ENCODE data around the gene RNF44. TPM values are rescaled to one million over a fixed set of nuclear protein-coding genes. Genes with fewer than 3 reads are reported as not detected.

RNF44 gene
- total and polyA plus RNA-seq, 2 of the 4 experiments (the other 2 are of a cell fraction): 0.54 to 12.4 TPM

- POLR2A ChIA-PET (ENCODE audit: unreplicated experiment): interaction anchor here (0.5 kb wide), 1 partner anchor 420 kb away, joined by 5 read pairs; no protein-coding TSS in a partner anchor
- no peak for ATAC-seq (ENCODE audit: low read depth)
- Histone ChIP-seq H3K79me1 (ENCODE audit: low read depth in 1 of 2, low read length in 2 of 2) (no peaks in the 10 kb centered on the region; a peak in 1 of 4 replicates), H4K91ac (ENCODE audit: insufficient read depth, low read depth, low read length) (no peak overlapping the region), H3K56ac (ENCODE audit: extremely low read depth, insufficient read depth, low read length) (no peak overlapping the region), H2BK15ac (ENCODE audit: low read depth, low read length) (no peak overlapping the region), H2BK120ac (ENCODE audit: low read depth, low read length) (no peak overlapping the region), H3K4ac (ENCODE audit: low read depth, low read length) (no peak overlapping the region), H3K27ac (ENCODE audit: insufficient read depth, low read length) (no peak overlapping the region), H3K27me3 (ENCODE audit: control insufficient read depth, insufficient read depth, low read length) (peaks cover 5% of the 10 kb centered on the region; the same call in 1 of the 2 replicates), H2AK5ac (ENCODE audit: low read depth, low read length) (no peak overlapping the region), H4K8ac (ENCODE audit: low read depth in 2 of 2, low read length in 2 of 2) (no peak overlapping the region), H2AK9ac (replicated peaks; ENCODE audit: low read depth, low read length, poor library complexity) (no peak overlapping the region), H3K18ac (ENCODE audit: low read depth, low read length) (no peak overlapping the region), H3K4me1 (ENCODE audit: control insufficient read depth, insufficient read depth, low read length) (peaks cover 7% of the 10 kb centered on the region), H3K9me1 (ENCODE audit: insufficient read depth, low read length) (peaks cover 9% of the 10 kb centered on the region; the same call in 1 of the 2 replicates), H3K4me3 (ENCODE audit: insufficient read depth, low read depth, low read length) (no peak overlapping the region), H4K20me1 (ENCODE audit: insufficient read depth, low read length) (no peaks in the 10 kb centered on the region), H2BK5ac (ENCODE audit: low read depth, low read length, poor library complexity, severe bottlenecking) (no peak overlapping the region), H3K23ac (ENCODE audit: low read depth, low read length) (no peak overlapping the region), H4K5ac (ENCODE audit: low read depth, low read length) (no peak overlapping the region), H3K4me2 (ENCODE audit: low read depth, low read length) (no peak overlapping the region), H2BK20ac (ENCODE audit: low read depth, low read length) (no peak overlapping the region), H3K9me3 (ENCODE audit: control insufficient read depth, insufficient read depth, low read length) (no peaks in the 10 kb centered on the region), H3K14ac (replicated peaks; ENCODE audit: low read depth, low read length) (no peak overlapping the region), H2AFZ (replicated peaks; ENCODE audit: low read length, poor library complexity) (peak overlapping the region; percentile 46), H3K9ac (ENCODE audit: low read depth, low read length) (no peak overlapping the region), H3K36me3 (ENCODE audit: control insufficient read depth, insufficient read depth, low read length) (no peaks in the 10 kb centered on the region)
- no TSS peak for BruUV-seq (replicated peaks)
- in situ Hi-C loops (cut with MboI; ENCODE audit: low sequenced_read_pairs) (loop anchor here (10.0 kb wide), 1 partner anchor 50 kb away; no protein-coding TSS in a partner anchor), intact Hi-C loops (cut with micrococcal nuclease) (no loop called here), dilution Hi-C loops (cut with HindIII; ENCODE audit: low sequenced_read_pairs, unreplicated experiment) (no loop called here)
- no peak for TF ChIP-seq CTCF (conservative IDR thresholded peaks at IDR 0.05; ENCODE audit: low read depth, low read length)
- TF ChIP-seq USF2 (IDR thresholded peaks at IDR 0.05; ENCODE audit: low read depth, low read length): no peak
- no peak for TF ChIP-seq BHLHE40 (IDR thresholded peaks at IDR 0.05; ENCODE audit: low read depth, low read length)
- no peak for TF ChIP-seq FOS (IDR thresholded peaks at IDR 0.05; ENCODE audit: low read depth, low read length)
- TF ChIP-seq CHD1 (IDR thresholded peaks at IDR 0.05; ENCODE audit: low read depth, low read length): no peak
- TF ChIP-seq RFX5 (IDR thresholded peaks at IDR 0.05; ENCODE audit: low read depth, low read length): no peak
- no peak for TF ChIP-seq NFE2L2 (IDR thresholded peaks at IDR 0.05; ENCODE audit: low read depth, low read length)
- 70% methylated on average over 2 of the region's 14 CpGs; no CpG with 5 or more reads in 1 of the 2 experiments for WGBS, 2 experiments (ENCODE audit: extremely low coverage in 2 of 2, insufficient read length in 1 of 2)
- DNase-seq: no peak
- CTCF ChIA-PET: interaction anchor here (0.6 to 1.0 kb wide), 3 partner anchors 47 to 135 kb away, joined by 3 to 5 read pairs (median 3); no protein-coding TSS in a partner anchor
Measured at GRCh38 chr5:176575066-176575465, 37.9 kb upstream of the RNF44 start.

Data from IMR-90 (cell line).